ENCODE data around the gene UGDH. TPM values are rescaled to one million over a fixed set of nuclear protein-coding genes. Genes with fewer than 3 reads are reported as not detected.
"Not testable (repeated sequence)": the region's sequence is repeated elsewhere in the genome, so short reads cannot be mapped to it uniquely, and the experiment has no call there.

UGDH gene
- total RNA-seq, 1 experiment from 2014 or later, result 71.8 TPM

GRCh38 chr4:39516407-39516966 is 10.8 kb downstream of the UGDH start:
- H3K4me1 Mint-ChIP-seq (ENCODE audit: low read depth, unreplicated experiment), result no peaks in the 10 kb centered on the region
- H3K9me3 Mint-ChIP-seq (ENCODE audit: low read depth, unreplicated experiment), result no peaks in the 10 kb centered on the region
- H3K27ac Mint-ChIP-seq (ENCODE audit: unreplicated experiment), result no peak overlapping the region
- no peak overlapping the region for H3K4me3 Mint-ChIP-seq (ENCODE audit: low read depth, unreplicated experiment)
- no peaks in the 10 kb centered on the region for H3K27me3 Mint-ChIP-seq (ENCODE audit: unreplicated experiment)
- CTCF ChIA-PET, result no interaction called here
- H3K36me3 Mint-ChIP-seq (ENCODE audit: insufficient read depth, unreplicated experiment), result peaks cover 11% of the 10 kb centered on the region
- no TSS peak for BruUV-seq (replicated peaks)
- TF ChIP-seq CTCF (IDR thresholded peaks at IDR 0.05; ENCODE audit: unreplicated experiment), result no peak
- intact Hi-C loops (cut with micrococcal nuclease; ENCODE audit: unreplicated experiment), result no loop called here
- no peak for DNase-seq

- peaks cover 11% of the 10 kb centered on the region for H3K36me3 Mint-ChIP-seq (ENCODE audit: insufficient read depth, unreplicated experiment)
- not testable (repeated sequence) for BruUV-seq (replicated peaks)
- CTCF ChIA-PET, result interaction anchor here (1.2 kb wide), 1 partner anchor 11 kb away, joined by 5 read pairs; the partner anchor contains the start of gene UGDH
Measured at GRCh38 chr4:39515669-39516401, 11.4 kb downstream of the UGDH start.

DNA sequence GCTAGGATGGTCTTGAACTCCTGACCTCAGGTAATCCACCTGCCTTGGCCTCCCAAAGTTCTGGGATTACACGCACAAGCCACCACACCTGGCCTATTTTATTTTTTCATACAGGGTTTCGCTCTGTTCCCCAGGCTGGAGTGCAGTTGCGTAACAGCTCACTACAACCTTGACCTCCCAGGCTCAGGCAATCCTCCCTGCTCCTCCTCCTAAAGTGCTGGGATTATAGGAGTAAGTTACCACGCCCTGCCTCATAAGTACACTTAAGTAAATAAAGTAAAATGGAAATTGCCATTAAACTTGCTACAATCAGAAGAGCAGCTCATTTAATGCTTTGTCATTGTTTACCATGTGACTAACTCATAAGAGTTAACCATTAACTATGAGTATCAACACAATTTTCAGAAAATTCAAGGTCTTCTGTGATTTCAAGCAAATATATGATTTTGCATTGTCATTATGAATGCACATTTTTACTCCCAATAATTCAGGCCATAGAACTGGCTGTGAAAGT is 12.3 kb downstream of the UGDH start:
- TF ChIP-seq CTCF (IDR thresholded peaks at IDR 0.05; ENCODE audit: unreplicated experiment), result no peak
- DNase-seq, result peak; percentile 17
- no TSS peak for BruUV-seq (replicated peaks)
- peaks cover 20% of the 10 kb centered on the region for H3K36me3 Mint-ChIP-seq (ENCODE audit: insufficient read depth, unreplicated experiment)
- CTCF ChIA-PET, result interaction anchor here (1.2 kb wide), 1 partner anchor 12 kb away, joined by 5 read pairs; the partner anchor contains the start of gene UGDH
- peak overlapping the region; percentile 67 for H3K27ac Mint-ChIP-seq (ENCODE audit: unreplicated experiment)
- H3K4me3 Mint-ChIP-seq (ENCODE audit: low read depth, unreplicated experiment), result no peak overlapping the region
- intact Hi-C loops (cut with micrococcal nuclease; ENCODE audit: unreplicated experiment), result no loop called here
- H3K9me3 Mint-ChIP-seq (ENCODE audit: low read depth, unreplicated experiment), result no peaks in the 10 kb centered on the region
- H3K4me1 Mint-ChIP-seq (ENCODE audit: low read depth, unreplicated experiment), result no peaks in the 10 kb centered on the region
- no peaks in the 10 kb centered on the region for H3K27me3 Mint-ChIP-seq (ENCODE audit: unreplicated experiment)

More at GRCh38 chr4:39515669-39516401, 11.4 kb downstream of the UGDH start:
- H3K27ac Mint-ChIP-seq (ENCODE audit: unreplicated experiment); DNase-seq; H3K27me3 Mint-ChIP-seq (ENCODE audit: unreplicated experiment); H3K9me3 Mint-ChIP-seq (ENCODE audit: low read depth, unreplicated experiment); H3K4me1 Mint-ChIP-seq (ENCODE audit: low read depth, unreplicated experiment); H3K4me3 Mint-ChIP-seq (ENCODE audit: low read depth, unreplicated experiment); intact Hi-C loops (cut with micrococcal nuclease; ENCODE audit: unreplicated experiment): not testable (repeated sequence)

DNA sequence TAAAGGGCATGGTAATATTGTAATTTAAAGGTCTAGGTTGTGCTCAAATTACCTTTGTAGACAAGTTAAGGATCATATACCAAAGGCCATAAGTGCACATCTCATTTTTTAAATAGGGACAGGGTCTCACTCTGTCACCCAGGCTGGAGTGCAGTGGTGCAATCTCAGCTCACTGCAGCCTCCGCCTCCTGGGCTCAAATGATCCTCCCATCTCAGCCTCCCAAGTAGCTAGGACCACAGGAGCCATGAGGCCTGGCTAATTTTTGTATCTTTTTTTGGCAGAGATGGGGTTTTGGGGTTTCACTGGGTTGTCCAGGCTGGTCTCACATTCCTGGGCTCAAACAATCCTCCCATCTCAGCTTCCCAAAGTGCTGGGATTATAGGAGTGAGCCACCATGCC is 13.0 kb downstream of the UGDH start:
- H3K27ac Mint-ChIP-seq (ENCODE audit: unreplicated experiment); H3K4me1 Mint-ChIP-seq (ENCODE audit: low read depth, unreplicated experiment); intact Hi-C loops (cut with micrococcal nuclease; ENCODE audit: unreplicated experiment); H3K27me3 Mint-ChIP-seq (ENCODE audit: unreplicated experiment); H3K4me3 Mint-ChIP-seq (ENCODE audit: low read depth, unreplicated experiment); H3K9me3 Mint-ChIP-seq (ENCODE audit: low read depth, unreplicated experiment); DNase-seq; BruUV-seq (replicated peaks): not testable (repeated sequence)
- CTCF ChIA-PET, result interaction anchor here (1.2 kb wide), 1 partner anchor 13 kb away, joined by 5 read pairs; the partner anchor contains the start of gene UGDH
- H3K36me3 Mint-ChIP-seq (ENCODE audit: insufficient read depth, unreplicated experiment), result peaks cover 24% of the 10 kb centered on the region

GRCh38 chr4:39510348-39510929 is 16.8 kb downstream of the UGDH start:
- no peak overlapping the region for H3K27ac Mint-ChIP-seq (ENCODE audit: unreplicated experiment)
- no peak for DNase-seq
- no peak overlapping the region for H3K4me3 Mint-ChIP-seq (ENCODE audit: low read depth, unreplicated experiment)
- H3K9me3 Mint-ChIP-seq (ENCODE audit: low read depth, unreplicated experiment), result no peaks in the 10 kb centered on the region
- BruUV-seq (replicated peaks), result TSS peak; percentile 35
- intact Hi-C loops (cut with micrococcal nuclease; ENCODE audit: unreplicated experiment), result no loop called here
- no peaks in the 10 kb centered on the region for H3K27me3 Mint-ChIP-seq (ENCODE audit: unreplicated experiment)
- H3K4me1 Mint-ChIP-seq (ENCODE audit: low read depth, unreplicated experiment), result no peaks in the 10 kb centered on the region
- TF ChIP-seq CTCF (IDR thresholded peaks at IDR 0.05; ENCODE audit: unreplicated experiment), result no peak
- CTCF ChIA-PET, result no interaction called here
- H3K36me3 Mint-ChIP-seq (ENCODE audit: insufficient read depth, unreplicated experiment), result peaks cover 34% of the 10 kb centered on the region

Data from Calu3 (cell line).